Effector memory CD4-positive, alpha-beta T cell (primary cell): ENCODE data around the gene DNMT3L.
A peak's percentile ranks its signal among the peaks of the same experiment; 100 is the strongest.

Source experiments
- DNase-seq, 3 donors: peaks; one replicate each; pipeline ENCODE4 v3.0.0-alpha.2; 2020
- H3K27ac ChIP-seq: 2 replicates; pipeline ENCODE4 v1.7.0; 2013; ENCODE audit warnings: mild to moderate bottlenecking, low read length, moderate library complexity; ENCODE audit not compliant: insufficient read depth, poor library complexity, severe bottlenecking
- H3K27me3 ChIP-seq: replicated peaks from 2 replicates; pipeline ENCODE4 v1.7.0; 2013; ENCODE audit warnings: mild to moderate bottlenecking, low read length; ENCODE audit not compliant: insufficient read depth, control insufficient read depth, poor library complexity, severe bottlenecking
- H3K36me3 ChIP-seq: 2 replicates; pipeline ENCODE4 v1.7.0; 2013; ENCODE audit warnings: mild to moderate bottlenecking, low read length, moderate library complexity; ENCODE audit not compliant: control insufficient read depth, insufficient read depth
- H3K4me1 ChIP-seq: 2 replicates; pipeline ENCODE4 v1.7.0; 2013; ENCODE audit warnings: low read length, mild to moderate bottlenecking; ENCODE audit not compliant: control insufficient read depth, insufficient read depth, poor library complexity, severe bottlenecking
- H3K4me3 ChIP-seq: 2 replicates; pipeline ENCODE4 v1.7.0; 2013; ENCODE audit warnings: low read length, low read depth, mild to moderate bottlenecking; ENCODE audit not compliant: insufficient read depth, poor library complexity, severe bottlenecking
- H3K9me3 ChIP-seq: 2 replicates; pipeline ENCODE4 v1.7.0; 2013; ENCODE audit warnings: mild to moderate bottlenecking, low read length, moderate library complexity; ENCODE audit not compliant: control insufficient read depth

DNMT3L gene

GRCh38 chr21:44301141-44301540 lies 39.4 kb upstream of the DNMT3L start:
- peak overlapping the region; percentile 74 for H3K27ac ChIP-seq
- H3K4me1 ChIP-seq = peaks cover 54% of the 10 kb centered on the region

GRCh38 chr21:44300262-44300959 lies 38.7 kb upstream of the DNMT3L start:
- Histone ChIP-seq H3K36me3 (no peaks in the 10 kb centered on the region), H3K9me3 (no peaks in the 10 kb centered on the region), H3K4me1 (peaks cover 56% of the 10 kb centered on the region), H3K27ac (peak overlapping the region; percentile 74), H3K27me3 (no peaks in the 10 kb centered on the region), H3K4me3 (peak overlapping the region; percentile 75)
- DNase-seq = peak; percentile 28 to 57 (median 39)

More at GRCh38 chr21:44301141-44301540, 39.4 kb upstream of the DNMT3L start:
- H3K27me3 ChIP-seq = no peaks in the 10 kb centered on the region
- H3K4me3 ChIP-seq = peak overlapping the region; percentile 75
- H3K9me3 ChIP-seq = no peaks in the 10 kb centered on the region
- H3K36me3 ChIP-seq = no peaks in the 10 kb centered on the region
- DNase-seq = no peak

- peak within 1 kb of the TSS; percentile 75 for H3K4me3 ChIP-seq
- peaks cover 57% of the 10 kb centered on the region for H3K4me1 ChIP-seq
- no peaks in the 10 kb centered on the region for H3K27me3 ChIP-seq
- peak; percentile 21 to 38 (median 36) for DNase-seq
- peak within 1 kb of the TSS; percentile 74 for H3K27ac ChIP-seq
- no peaks in the 10 kb centered on the region for H3K9me3 ChIP-seq
- H3K36me3 ChIP-seq = no peaks in the 10 kb centered on the region
Measured at GRCh38 chr21:44299458-44300261, 38.0 kb upstream of the DNMT3L start, which contains the start of gene PFKL. Gene PFKL (plus strand): TSS chr21:44300053. CDS start chr21:44300106, 53 bp downstream.

GRCh38 chr21:44299085-44299457 lies 37.4 kb upstream of the DNMT3L start:
- DNase-seq = no peak
- H3K27ac ChIP-seq = peak overlapping the region; percentile 72
- peaks cover 57% of the 10 kb centered on the region for H3K4me1 ChIP-seq

GRCh38 chr21:44298301-44298700 lies 36.6 kb upstream of the DNMT3L start:
- H3K36me3 ChIP-seq = no peaks in the 10 kb centered on the region
- H3K9me3 ChIP-seq = no peaks in the 10 kb centered on the region
- no peak for DNase-seq
- no peak overlapping the region for H3K4me3 ChIP-seq
- H3K27me3 ChIP-seq = no peaks in the 10 kb centered on the region
- H3K27ac ChIP-seq = peak overlapping the region; percentile 52
- H3K4me1 ChIP-seq = peaks cover 54% of the 10 kb centered on the region

More at GRCh38 chr21:44299085-44299457, 37.4 kb upstream of the DNMT3L start:
- Histone ChIP-seq H3K27me3 (no peaks in the 10 kb centered on the region), H3K36me3 (no peaks in the 10 kb centered on the region), H3K9me3 (no peaks in the 10 kb centered on the region), H3K4me3 (peak overlapping the region; percentile 75)

- no peaks in the 10 kb centered on the region for H3K9me3 ChIP-seq
- H3K4me3 ChIP-seq = peak overlapping the region; percentile 6
- peaks cover 55% of the 10 kb centered on the region for H3K4me1 ChIP-seq
- no peaks in the 10 kb centered on the region for H3K36me3 ChIP-seq
- peak; percentile 58 to 64 (median 59) for DNase-seq
- peak overlapping the region; percentile 52 for H3K27ac ChIP-seq
- H3K27me3 ChIP-seq = no peaks in the 10 kb centered on the region
Measured at GRCh38 chr21:44297525-44298290, 36.0 kb upstream of the DNMT3L start.

GRCh38 chr21:44296916-44297315 lies 35.2 kb upstream of the DNMT3L start:
- Histone ChIP-seq H3K27me3 (no peaks in the 10 kb centered on the region), H3K27ac (no peak overlapping the region), H3K36me3 (no peaks in the 10 kb centered on the region), H3K4me1 (peaks cover 52% of the 10 kb centered on the region), H3K4me3 (no peak overlapping the region), H3K9me3 (no peaks in the 10 kb centered on the region)
- no peak for DNase-seq

GRCh38 chr21:44296103-44296519 lies 34.4 kb upstream of the DNMT3L start:
- no peaks in the 10 kb centered on the region for H3K27me3 ChIP-seq
- peaks cover 44% of the 10 kb centered on the region for H3K4me1 ChIP-seq
- no peak overlapping the region for H3K27ac ChIP-seq
- H3K36me3 ChIP-seq = no peaks in the 10 kb centered on the region
- no peak for DNase-seq
- H3K9me3 ChIP-seq = no peaks in the 10 kb centered on the region
- no peak overlapping the region for H3K4me3 ChIP-seq

GRCh38 chr21:44295646-44296045 lies 33.9 kb upstream of the DNMT3L start:
- DNase-seq = no peak
- H3K36me3 ChIP-seq = no peaks in the 10 kb centered on the region
- peak overlapping the region; percentile 13 for H3K27ac ChIP-seq
- H3K27me3 ChIP-seq = no peaks in the 10 kb centered on the region
- H3K4me1 ChIP-seq = peaks cover 39% of the 10 kb centered on the region
- H3K4me3 ChIP-seq = no peak overlapping the region
- no peaks in the 10 kb centered on the region for H3K9me3 ChIP-seq
